ENCODE measurements around the gene ADRA2B. TPM values are rescaled to one million over a fixed set of nuclear protein-coding genes. Genes with fewer than 3 reads are reported as not detected.

ADRA2B gene
- total and polyA plus RNA-seq, 12 donors: 1.5 to 7.3 (median 3.4) TPM

DNA sequence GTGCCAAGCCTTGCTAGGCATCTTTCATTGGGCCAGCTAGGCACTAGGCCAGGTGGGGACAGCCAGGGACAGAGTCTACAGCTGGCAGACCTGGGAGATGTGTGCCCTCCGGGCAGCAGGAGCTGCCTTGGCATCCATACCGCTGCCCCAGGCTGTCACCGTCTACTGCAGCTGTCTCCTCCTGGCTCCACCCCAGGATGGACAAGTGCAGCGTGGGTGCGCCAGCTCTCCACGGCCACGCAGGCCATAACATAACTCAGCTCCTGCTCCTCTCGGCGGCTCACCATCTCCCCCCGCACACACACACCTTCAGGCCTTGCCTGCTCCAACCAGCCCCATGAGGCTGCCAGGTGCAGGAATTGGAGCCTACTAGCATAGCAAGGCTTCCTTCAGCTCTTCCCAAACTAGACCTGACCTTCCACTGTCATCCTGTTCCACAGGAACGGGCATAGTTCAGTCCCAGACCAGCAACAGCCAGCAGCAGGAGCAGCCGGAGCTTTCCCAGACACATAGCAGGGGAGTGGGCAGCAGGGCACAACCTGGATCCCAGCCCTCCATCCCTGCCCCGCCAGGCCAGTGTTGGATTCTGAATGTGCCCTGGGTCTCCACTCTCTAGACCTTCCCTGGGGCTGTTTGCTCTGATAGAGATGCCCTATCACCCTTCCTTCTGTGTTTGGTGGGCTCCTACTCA lies 2.5 kb upstream of the ADRA2B start:
- intact Hi-C loops (cut with DNase I): loop anchor here in 7 of 10 donors (5.0 to 10.0 kb wide), 5 partner anchors 37 to 94 kb away; no protein-coding TSS in a partner anchor
- H3K36me3 ChIP-seq: no peaks in the 10 kb centered on the region
- ATAC-seq (no peak), DNase-seq (no peak)
- no peaks in the 10 kb centered on the region for H3K9me3 ChIP-seq
- no peak overlapping the region for H3K4me3 ChIP-seq
- H3K27me3 ChIP-seq: peaks cover 0 to 62% (median 28%) of the 10 kb centered on the region in 7 donors
- WGBS, 2 donors: 87 to 92% methylated on average over 13 of the region's 13 CpGs
- peaks cover 0 to 31% (median 12%) of the 10 kb centered on the region in 9 donors for H3K4me1 ChIP-seq
- TF ChIP-seq, protein P1, sequence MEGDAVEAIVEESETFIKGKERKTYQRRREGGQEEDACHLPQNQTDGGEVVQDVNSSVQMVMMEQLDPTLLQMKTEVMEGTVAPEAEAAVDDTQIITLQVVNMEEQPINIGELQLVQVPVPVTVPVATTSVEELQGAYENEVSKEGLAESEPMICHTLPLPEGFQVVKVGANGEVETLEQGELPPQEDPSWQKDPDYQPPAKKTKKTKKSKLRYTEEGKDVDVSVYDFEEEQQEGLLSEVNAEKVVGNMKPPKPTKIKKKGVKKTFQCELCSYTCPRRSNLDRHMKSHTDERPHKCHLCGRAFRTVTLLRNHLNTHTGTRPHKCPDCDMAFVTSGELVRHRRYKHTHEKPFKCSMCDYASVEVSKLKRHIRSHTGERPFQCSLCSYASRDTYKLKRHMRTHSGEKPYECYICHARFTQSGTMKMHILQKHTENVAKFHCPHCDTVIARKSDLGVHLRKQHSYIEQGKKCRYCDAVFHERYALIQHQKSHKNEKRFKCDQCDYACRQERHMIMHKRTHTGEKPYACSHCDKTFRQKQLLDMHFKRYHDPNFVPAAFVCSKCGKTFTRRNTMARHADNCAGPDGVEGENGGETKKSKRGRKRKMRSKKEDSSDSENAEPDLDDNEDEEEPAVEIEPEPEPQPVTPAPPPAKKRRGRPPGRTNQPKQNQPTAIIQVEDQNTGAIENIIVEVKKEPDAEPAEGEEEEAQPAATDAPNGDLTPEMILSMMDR (IDR thresholded peaks at IDR 0.05): no peak
- H3K27ac ChIP-seq: no peak overlapping the region

DNA sequence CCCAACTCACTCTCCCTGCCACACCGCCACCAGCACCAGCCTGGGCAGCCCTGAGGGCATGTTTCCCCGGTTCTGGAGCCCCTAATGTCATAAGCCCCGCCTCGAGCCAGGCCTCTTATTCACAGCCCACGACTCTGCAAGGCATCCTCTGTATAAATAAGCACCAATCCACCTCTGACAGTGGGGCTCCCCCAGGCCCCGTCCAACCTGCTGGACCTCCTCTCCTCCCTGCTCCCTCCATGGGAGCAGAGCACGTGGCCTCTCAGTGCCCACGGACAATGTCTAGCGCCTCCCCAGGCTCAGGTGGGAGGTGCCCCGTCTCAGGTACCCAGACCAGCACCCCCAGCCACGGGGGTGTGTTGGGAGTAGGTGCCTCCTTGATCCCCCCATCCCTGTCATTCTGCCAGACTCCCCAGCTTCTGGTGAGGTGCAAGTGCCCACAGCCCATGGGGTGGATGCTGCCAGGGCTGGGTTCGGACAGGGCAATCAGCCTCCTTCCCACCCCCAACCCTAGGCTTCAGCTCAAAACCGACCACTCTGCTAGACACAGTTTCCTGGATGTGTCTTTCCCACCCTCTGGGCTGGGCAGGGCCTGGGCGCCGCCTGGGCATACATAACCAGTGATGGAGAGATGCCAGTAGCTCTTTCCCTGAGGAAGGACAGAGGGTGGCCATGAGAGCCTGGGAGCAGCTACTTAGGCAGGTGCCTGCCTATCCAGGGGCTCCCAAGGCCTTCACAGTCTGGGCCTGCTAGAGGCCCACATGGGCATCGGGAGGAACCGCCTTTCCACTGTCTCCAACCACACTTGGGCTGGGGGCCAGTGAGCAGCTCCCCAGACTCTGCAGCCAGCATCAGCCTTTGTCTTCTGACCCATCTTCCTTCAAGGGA lies 1.6 kb upstream of the ADRA2B start:
- no peak for DNase-seq
- intact Hi-C loops (cut with DNase I): loop anchor here in 7 of 10 donors (2.0 to 10.0 kb wide), 7 partner anchors 36 to 93 kb away; no protein-coding TSS in a partner anchor
- no peaks in the 10 kb centered on the region for H3K9me3 ChIP-seq
- ATAC-seq: no peak
- peaks cover 0 to 33% (median 12%) of the 10 kb centered on the region in 9 donors for H3K4me1 ChIP-seq
- 61 to 66% methylated on average over 17 of the region's 17 CpGs for WGBS, 2 donors
- peaks cover 0 to 62% (median 28%) of the 10 kb centered on the region in 7 donors for H3K27me3 ChIP-seq
- H3K27ac ChIP-seq: no peak overlapping the region
- TF ChIP-seq, protein P1 (IDR thresholded peaks at IDR 0.05): no peak
- H3K36me3 ChIP-seq: no peaks in the 10 kb centered on the region
- no peak overlapping the region for H3K4me3 ChIP-seq

GRCh38 chr2:96116879-96117533 lies 635 bp upstream of the ADRA2B start:
- TF ChIP-seq, protein P1 (IDR thresholded peaks at IDR 0.05): peak; percentile 67 to 98 (median 92)
- WGBS, 2 donors: 1 to 2% methylated on average over 57 to 62 of the region's 62 CpGs
- intact Hi-C loops (cut with DNase I): loop anchor here in 7 of 10 donors (2.0 to 10.0 kb wide), 7 partner anchors 35 to 92 kb away; no protein-coding TSS in a partner anchor
- Histone ChIP-seq H3K9me3 (no peaks in the 10 kb centered on the region), H3K27ac (peak overlapping the region in 9 of 10 donors; percentile 23 to 83 (median 73)), H3K4me3 (peak overlapping the region; percentile 29 to 78 (median 62)), H3K36me3 (no peaks in the 10 kb centered on the region), H3K4me1 (peaks cover 0 to 33% (median 12%) of the 10 kb centered on the region in 9 donors), H3K27me3 (peaks cover 0 to 62% (median 28%) of the 10 kb centered on the region in 7 donors)
- DNase-seq (peak; percentile 30 to 68), ATAC-seq (peak; percentile 68 to 93 (median 86))

Measured in heart right ventricle (tissue), 16 donors.